HG03095 (cell line): Measurements from ENCODE around the gene PDPK1.
"Not testable (repeated sequence)": the region's sequence is repeated elsewhere in the genome, so short reads cannot be mapped to it uniquely, and the experiment has no call there.

Source experiments
- ATAC-seq: cut with Tn5 transposase; IDR thresholded peaks from one replicate; pipeline ENCODE4 v1.9.1; 2021; ENCODE audit warnings: moderate library complexity; ENCODE audit not compliant: unreplicated experiment

The PDPK1 gene

GRCh38 chr16:2520784-2521531 lies 16.9 kb upstream of the PDPK1 start:
- ATAC-seq = no peak

- no peak for ATAC-seq
These were observed 14.0 kb upstream of the PDPK1 start for GRCh38 chr16:2523801-2524231.

GRCh38 chr16:2524339-2524938 lies 13.4 kb upstream of the PDPK1 start:
- no peak for ATAC-seq

- ATAC-seq = no peak
These were observed 11.7 kb upstream of the PDPK1 start for GRCh38 chr16:2526135-2526534.

GRCh38 chr16:2527071-2527783 lies 10.6 kb upstream of the PDPK1 start:
- no peak for ATAC-seq

GRCh38 chr16:2527784-2528100 lies 10.1 kb upstream of the PDPK1 start:
- no peak for ATAC-seq

- ATAC-seq = no peak
These were observed 9.4 kb upstream of the PDPK1 start for GRCh38 chr16:2528161-2529060.

GRCh38 chr16:2529061-2529931 lies 8.5 kb upstream of the PDPK1 start:
- ATAC-seq = no peak

- ATAC-seq = no peak
These were observed 7.7 kb upstream of the PDPK1 start for GRCh38 chr16:2529961-2530628.

GRCh38 chr16:2530629-2531318 lies 7.0 kb upstream of the PDPK1 start:
- ATAC-seq = no peak

- ATAC-seq = no peak
These were observed 6.5 kb upstream of the PDPK1 start, which contains the start of gene CEMP1 for GRCh38 chr16:2531371-2531695. CEMP1 (minus strand) TSS chr16:2531408; CDS start chr16:2531073, 335 bp downstream.

GRCh38 chr16:2531696-2532493 lies 5.9 kb upstream of the PDPK1 start:
- ATAC-seq = peak; percentile 66

GRCh38 chr16:2532494-2533141 lies 5.2 kb upstream of the PDPK1 start:
- no peak for ATAC-seq

- ATAC-seq = not testable (repeated sequence)
These were observed 4.6 kb upstream of the PDPK1 start for GRCh38 chr16:2533142-2533755.

GRCh38 chr16:2533912-2534311 lies 3.9 kb upstream of the PDPK1 start:
- ATAC-seq = no peak

- ATAC-seq = not testable (repeated sequence)
These were observed 3.5 kb upstream of the PDPK1 start for GRCh38 chr16:2534335-2534734.

- no peak for ATAC-seq
These were observed 2.2 kb upstream of the PDPK1 start for GRCh38 chr16:2535625-2536013.
